COLO668 (cell line): Measurements from ENCODE around the gene ERICH3.

Experiments used
- DNase-seq: peaks from one replicate; lab custom pipeline; 2025; ENCODE audit not compliant: unreplicated experiment; lab: John Stamatoyannopoulos, UW

Gene ERICH3

DNA sequence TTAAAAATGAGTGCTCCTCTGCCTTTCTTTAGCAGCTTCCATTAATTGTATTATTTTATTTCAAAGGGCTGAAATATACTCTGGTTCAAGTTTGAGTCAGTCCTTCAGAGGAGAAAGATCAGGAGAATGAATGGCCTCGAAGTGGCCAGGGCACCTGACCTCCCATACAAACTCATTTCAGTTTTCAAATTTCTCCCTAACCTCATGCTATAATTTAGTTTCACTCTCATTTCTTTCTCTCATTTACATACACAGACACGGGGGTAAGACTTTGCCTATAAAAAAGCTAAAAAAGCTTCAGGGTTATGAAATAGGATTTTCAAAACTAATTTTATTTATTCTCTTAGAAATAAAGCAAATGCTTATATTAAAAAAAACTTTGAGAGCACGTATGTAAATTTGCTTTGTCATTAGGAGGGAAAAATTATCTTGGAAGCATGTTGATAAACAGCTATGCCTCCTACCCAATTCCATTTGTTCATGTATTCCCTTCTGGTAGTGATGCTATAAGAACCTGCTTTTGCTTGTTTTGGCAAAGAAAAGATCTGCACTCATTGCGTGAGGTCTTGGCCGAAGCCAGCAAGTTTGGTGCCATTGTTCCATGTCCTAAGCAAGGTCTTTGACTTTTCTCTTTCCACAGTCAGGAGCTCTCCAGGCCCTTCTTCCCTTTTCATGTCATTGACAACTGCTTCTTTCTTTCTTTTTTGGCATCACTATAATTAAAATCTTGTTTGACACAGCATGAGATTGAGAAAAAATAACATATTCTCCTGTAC is 80.8 kb downstream of the ERICH3 start:
- DNase-seq = no peak

- DNase-seq = no peak
Measured at GRCh38 chr1:74591949-74592348, 81.6 kb downstream of the ERICH3 start.

GRCh38 chr1:74590288-74590687 is 83.3 kb downstream of the ERICH3 start:
- DNase-seq = no peak

DNA sequence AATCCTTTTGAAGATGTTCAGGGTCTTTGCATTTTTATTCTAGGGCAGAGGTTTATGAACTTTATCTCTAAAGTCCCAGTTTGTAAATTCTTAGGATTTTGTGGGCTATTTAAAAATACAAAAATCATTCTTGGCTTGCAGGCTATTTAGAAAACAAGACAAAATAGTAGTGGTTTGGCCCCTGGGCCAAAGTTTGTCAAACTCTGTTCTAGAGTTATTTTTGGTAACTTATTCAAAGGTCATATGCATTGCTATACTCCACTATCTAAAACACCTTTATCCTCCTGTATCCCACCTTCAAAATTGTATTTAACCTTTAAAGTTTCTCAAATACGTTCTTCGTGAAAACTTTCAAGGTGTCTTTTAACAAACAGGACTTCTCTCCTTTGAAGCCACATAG is 85.7 kb downstream of the ERICH3 start:
- no peak for DNase-seq

GRCh38 chr1:74586253-74586897 is 87.2 kb downstream of the ERICH3 start:
- DNase-seq = no peak

DNA sequence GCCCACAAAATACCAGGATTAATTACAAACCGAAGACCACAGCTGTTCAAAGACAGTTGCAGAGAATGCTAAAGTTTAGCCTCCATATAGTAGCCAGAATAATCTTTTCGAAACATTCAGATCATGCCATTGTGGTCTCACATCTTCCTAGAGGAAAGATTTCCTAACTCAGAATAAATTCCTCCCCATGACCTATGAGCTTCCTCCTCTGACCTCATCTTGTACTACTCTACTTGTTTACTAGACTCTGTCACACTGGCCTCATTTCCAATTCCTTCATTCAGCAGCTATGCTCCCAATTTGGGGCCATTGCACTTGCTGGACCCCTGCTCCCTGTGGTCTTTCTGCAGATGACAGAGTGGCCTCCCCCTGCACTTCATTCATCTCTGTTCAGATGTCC is 89.4 kb downstream of the ERICH3 start:
- no peak for DNase-seq

- no peak for DNase-seq
Measured at GRCh38 chr1:74583397-74583796, 90.2 kb downstream of the ERICH3 start.

- no peak for DNase-seq
Measured at GRCh38 chr1:74579425-74579824, 94.2 kb downstream of the ERICH3 start.

- no peak for DNase-seq
Measured at GRCh38 chr1:74578101-74578500, 95.5 kb downstream of the ERICH3 start.

GRCh38 chr1:74571891-74572290 is 101.7 kb downstream of the ERICH3 start:
- DNase-seq = no peak

- no peak for DNase-seq
Measured at GRCh38 chr1:74571493-74571800, 102.1 kb downstream of the ERICH3 start.

- no peak for DNase-seq
Measured at GRCh38 chr1:74570797-74571492, 102.6 kb downstream of the ERICH3 start.

- no peak for DNase-seq
Measured at GRCh38 chr1:74549932-74550331, 123.7 kb downstream of the ERICH3 start.

DNA sequence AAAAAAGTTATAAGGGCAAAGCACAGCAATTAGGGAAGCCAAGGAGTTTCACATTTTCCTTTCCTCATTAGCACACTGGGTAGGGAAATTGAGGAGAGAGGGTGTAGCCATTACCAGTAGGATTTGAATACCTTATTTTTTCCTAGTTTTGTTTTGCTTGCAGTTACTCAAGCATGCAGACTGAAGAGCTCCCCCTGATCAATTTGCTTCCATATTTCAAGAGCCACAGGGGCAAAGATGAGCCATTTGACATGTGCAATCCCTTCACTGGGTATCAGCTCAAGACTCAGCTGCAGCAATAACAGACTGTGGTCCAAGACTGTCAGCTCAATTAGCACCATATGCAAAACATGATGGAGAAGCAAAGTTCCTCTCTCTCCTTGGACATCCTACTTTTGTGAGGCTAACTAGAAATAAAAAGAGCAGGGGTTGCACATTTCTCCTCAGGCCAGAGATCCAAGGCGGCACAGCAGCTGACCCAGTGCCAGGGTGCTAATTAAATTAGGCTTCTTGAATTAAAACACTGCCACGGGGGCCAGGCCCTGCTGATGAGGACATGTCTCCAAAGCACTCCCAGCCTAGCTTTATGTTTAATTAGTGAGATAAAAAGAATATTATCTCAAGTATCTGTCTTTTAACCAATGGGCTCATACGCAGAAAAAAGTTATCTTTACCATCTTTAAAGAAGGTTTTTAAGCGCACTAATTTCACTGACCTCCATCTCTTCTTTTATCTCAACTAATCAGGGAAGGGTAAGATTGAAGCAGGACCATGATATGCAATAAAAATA is 124.4 kb downstream of the ERICH3 start:
- DNase-seq = no peak

DNA sequence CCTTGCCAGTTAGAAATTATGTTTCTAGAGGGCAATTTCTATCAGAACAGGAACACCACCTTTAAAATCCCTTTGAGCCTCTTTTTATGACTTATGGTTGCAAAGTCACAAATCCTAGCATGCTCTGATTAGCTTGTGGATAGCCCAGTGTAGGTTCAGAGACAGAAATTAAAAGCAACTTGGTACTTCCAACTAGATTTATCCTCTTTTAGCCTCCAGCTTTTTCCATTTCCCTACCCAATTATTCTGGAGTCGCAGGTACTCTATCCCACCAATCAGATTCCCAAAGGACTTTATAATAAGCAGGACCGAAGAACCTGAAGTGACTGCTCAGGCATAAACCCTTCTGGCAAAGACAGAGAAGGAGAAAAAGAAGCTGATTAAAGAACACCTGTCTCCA is 127.8 kb downstream of the ERICH3 start:
- DNase-seq = no peak

DNA sequence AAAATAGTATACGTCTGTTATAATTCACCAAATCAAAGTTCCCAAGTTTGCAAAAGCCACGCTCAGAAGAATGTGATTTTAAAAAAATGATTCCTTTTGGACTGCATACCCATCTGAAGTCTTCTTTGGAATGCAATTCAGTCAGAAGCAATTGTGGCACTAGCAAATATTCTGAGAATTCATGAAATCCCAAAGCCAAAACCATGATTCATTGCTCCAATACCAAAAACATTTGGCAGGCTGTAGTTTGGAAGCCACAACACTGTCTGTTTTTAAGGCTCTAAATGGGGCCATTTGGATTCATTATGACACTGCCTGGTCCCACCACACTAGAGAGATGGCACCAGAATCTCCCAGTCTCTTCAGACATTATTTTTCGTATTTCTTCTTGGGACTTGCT is 139.4 kb downstream of the ERICH3 start:
- DNase-seq = no peak

DNA sequence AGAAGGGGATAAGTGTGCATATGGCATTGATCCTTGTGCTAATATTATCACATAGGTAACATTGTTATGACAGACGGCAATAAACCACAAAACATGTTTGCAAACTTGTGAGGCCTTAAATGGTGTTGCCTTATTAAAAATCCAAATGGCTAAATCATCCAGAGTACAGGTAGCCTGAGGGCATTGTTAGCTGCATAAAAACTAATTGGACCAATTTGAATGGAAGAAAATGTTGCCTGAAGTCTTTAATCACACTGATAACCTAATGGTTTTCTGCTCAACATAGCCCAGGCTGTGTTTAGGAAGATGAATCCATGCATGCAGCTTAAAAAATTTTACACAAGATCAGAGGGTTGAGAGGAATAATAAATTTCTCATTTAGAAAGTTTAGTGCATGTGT is 141.8 kb downstream of the ERICH3 start:
- no peak for DNase-seq

DNA sequence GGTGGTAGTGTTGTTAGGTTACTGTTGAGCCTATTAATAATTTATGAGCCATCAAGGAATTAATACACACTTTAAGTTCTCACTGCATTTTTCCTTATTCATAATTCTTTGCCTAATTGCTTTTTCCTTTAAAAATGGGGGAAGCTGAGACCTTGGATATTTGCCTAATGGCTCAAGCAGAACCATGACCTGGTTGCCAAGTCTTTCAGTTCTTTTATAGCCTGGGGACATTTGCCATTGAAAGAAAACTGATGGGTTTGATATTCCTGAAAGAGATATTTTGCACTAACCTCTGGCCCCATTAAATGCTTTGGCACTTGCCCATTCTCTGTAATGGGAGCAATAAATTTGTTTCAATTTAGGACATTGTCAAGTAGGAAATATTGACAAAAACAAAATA is 142.7 kb downstream of the ERICH3 start:
- DNase-seq = no peak

GRCh38 chr1:74528123-74528522 is 145.5 kb downstream of the ERICH3 start:
- DNase-seq = no peak

DNA sequence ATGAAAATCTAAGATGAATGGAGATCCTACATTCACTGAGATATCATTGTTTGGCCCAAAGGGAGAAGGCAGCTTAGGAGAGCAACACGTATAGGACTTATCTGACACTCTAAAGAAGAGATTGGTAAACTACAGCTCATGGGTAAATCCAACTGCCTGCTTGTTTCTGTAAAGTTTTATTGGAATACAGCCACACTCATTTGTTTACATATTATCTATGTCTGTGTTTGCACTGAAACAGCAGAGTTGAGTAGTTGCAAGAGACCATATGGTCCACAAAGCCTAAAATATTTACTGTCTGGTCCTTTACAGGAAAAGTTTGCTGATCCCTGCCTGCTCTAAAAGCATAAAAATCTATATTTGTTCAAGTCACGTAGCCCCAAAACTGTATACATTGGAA is 146.9 kb downstream of the ERICH3 start:
- no peak for DNase-seq

DNA sequence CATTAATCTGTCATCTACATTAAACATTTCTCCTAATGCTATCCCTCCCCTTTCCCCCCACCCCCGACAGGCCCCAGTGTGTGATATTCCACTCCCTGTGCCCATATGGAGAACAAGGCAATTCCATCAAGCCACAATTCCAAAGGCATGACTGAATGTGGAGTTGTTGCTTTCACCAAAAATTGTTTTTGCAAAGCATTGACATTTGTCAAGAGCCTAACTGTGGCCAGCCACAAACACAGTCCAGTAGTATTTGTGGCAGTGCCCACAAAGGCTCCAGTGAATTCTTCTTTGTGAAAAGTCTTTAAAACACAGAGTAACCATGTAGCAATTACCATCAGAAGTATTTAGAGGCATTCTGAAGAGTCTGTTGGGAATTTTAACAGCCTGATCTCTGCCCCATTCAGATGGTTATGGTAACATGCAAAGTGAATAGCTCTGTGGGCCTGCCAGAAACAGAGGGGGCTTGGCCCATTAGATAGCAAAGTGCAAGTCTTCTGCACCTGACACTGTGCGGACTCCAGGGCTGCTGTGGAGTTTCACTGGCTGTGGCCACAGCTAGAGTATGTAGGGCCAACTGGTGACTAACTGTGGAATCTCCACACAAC is 149.6 kb downstream of the ERICH3 start:
- no peak for DNase-seq
